HUES48 (cell line): ENCODE data around the gene SLC15A3.

Experiments
- H3K27ac ChIP-seq: one replicate; pipeline ENCODE4 v1.7.0; 2013; ENCODE audit warnings: low read depth, low read length, inconsistent platforms
- H3K27me3 ChIP-seq: 2 replicates; pipeline ENCODE4 v1.6.1; 2013; ENCODE audit warnings: mild to moderate bottlenecking, low read length; ENCODE audit not compliant: control insufficient read depth, insufficient read depth
- H3K36me3 ChIP-seq: 2 replicates; pipeline ENCODE4 v1.6.1; 2013; ENCODE audit warnings: low read length; ENCODE audit not compliant: control insufficient read depth, insufficient read depth
- H3K4me1 ChIP-seq: 2 replicates; pipeline ENCODE4 v1.6.1; 2013; ENCODE audit warnings: mild to moderate bottlenecking, low read length; ENCODE audit not compliant: control insufficient read depth, insufficient read depth
- H3K4me3 ChIP-seq: 2 replicates; pipeline ENCODE4 v1.5.1; 2013; ENCODE audit warnings: mild to moderate bottlenecking, low read depth, low read length
- H3K9ac ChIP-seq: 2 replicates; pipeline ENCODE4 v1.6.1; 2013; ENCODE audit warnings: mild to moderate bottlenecking, low read depth, low read length, moderate library complexity
- H3K9me3 ChIP-seq: 2 replicates; pipeline ENCODE4 v1.6.1; 2013; ENCODE audit warnings: low read length; ENCODE audit not compliant: control insufficient read depth, insufficient read depth

SLC15A3 gene

DNA sequence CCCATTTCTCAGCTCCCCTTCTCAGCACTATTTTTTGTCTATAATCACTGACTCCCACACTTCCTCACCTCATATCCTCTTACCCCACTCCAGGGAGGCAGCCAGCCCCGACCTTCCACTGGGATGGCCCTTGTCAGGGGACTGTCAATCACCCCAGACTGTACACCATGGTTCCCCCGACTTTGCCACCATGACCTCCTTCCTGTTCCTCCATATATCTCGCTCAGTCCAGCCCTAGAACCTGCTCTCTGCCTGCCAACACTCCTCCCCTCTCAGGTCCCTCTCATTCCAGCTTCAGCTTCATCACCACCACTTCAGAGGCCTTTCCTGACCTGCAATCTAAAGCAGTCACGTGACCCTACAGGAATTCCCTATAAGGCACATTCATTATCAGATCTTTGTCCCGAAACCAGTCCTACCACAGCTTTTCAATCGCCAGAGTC, 62.1 kb downstream of the SLC15A3 start:
- Histone ChIP-seq H3K36me3 (peaks cover 44% of the 10 kb centered on the region), H3K9ac (no peak overlapping the region), H3K9me3 (no peaks in the 10 kb centered on the region), H3K4me3 (no peak overlapping the region), H3K27ac (no peak overlapping the region), H3K27me3 (no peaks in the 10 kb centered on the region), H3K4me1 (no peaks in the 10 kb centered on the region)

DNA sequence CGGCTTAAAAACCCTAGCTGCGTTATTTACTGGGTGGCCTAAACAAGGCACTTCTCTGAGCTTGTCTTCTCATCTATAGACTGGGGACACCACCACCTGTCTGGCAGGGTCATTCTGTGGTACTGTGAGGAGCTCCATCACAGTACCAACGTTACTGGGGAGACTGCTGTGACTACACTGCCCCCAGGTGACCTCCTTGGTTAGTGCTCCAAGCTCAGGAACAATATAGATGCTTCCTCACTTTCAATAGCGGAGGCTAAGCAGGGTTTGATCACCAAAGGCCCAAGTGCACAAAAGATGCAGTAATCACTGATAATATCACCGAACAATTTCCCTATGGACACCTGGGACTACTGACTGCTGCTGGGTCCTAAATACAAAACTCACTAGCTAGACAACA, 64.4 kb downstream of the SLC15A3 start:
- peaks cover 26% of the 10 kb centered on the region for H3K36me3 ChIP-seq
- no peaks in the 10 kb centered on the region for H3K27me3 ChIP-seq
- no peaks in the 10 kb centered on the region for H3K4me1 ChIP-seq
- no peak overlapping the region for H3K9ac ChIP-seq
- no peak overlapping the region for H3K4me3 ChIP-seq
- H3K27ac ChIP-seq, result no peak overlapping the region
- H3K9me3 ChIP-seq, result no peaks in the 10 kb centered on the region
